GM23338 (cell line): ENCODE data around the gene EYS. TPM values are rescaled to one million over a fixed set of nuclear protein-coding genes. Genes with fewer than 3 reads are reported as not detected.

ENCODE experiments used
- ATAC-seq: fragments of 200-7000 bp; cut with Tn5 transposase; 3 replicates; pipeline ENCODE4 v1.9.1; 2020
- DNase-seq: peaks from one replicate; pipeline ENCODE4 v3.0.0-alpha.2; 2015; ENCODE audit warnings: low spot score
- H2AFZ ChIP-seq: fragments of 200-600 bp; sonication (generic); 2 replicates; pipeline ENCODE4 v1.8.0; 2016; ENCODE audit warnings: antibody characterized with exemption, mild to moderate bottlenecking, moderate library complexity
- H3F3A ChIP-seq: fragments of 200-600 bp; sonication (generic); replicated peaks from 2 replicates; pipeline ENCODE4 v1.8.0; 2017; ENCODE audit warnings: antibody characterized with exemption, mixed run types, low read depth
- H3K27ac ChIP-seq: fragments of 200-600 bp; sonication (generic); 2 replicates; pipeline ENCODE4 v1.6.1; 2016; ENCODE audit warnings: low read depth
- H3K27me3 ChIP-seq: fragments of 200-600 bp; sonication (generic); 2 replicates; pipeline ENCODE4 v1.8.0; 2016; ENCODE audit warnings: mild to moderate bottlenecking, mixed run types, moderate library complexity; ENCODE audit not compliant: insufficient read depth
- H3K36me3 ChIP-seq: fragments of 200-600 bp; sonication (generic); 2 replicates; pipeline ENCODE4 v1.8.0; 2016; ENCODE audit warnings: mild to moderate bottlenecking; ENCODE audit not compliant: insufficient read depth
- H3K4me1 ChIP-seq: fragments of 200-600 bp; sonication (generic); 2 replicates; pipeline ENCODE4 v1.8.0; 2016; ENCODE audit warnings: mild to moderate bottlenecking, moderate library complexity; ENCODE audit not compliant: insufficient read depth
- H3K4me2 ChIP-seq: fragments of 200-600 bp; sonication (generic); 2 replicates; pipeline ENCODE4 v1.7.1; 2017; ENCODE audit warnings: mixed run types
- H3K4me3 ChIP-seq: fragments of 200-600 bp; sonication (generic); 2 replicates; pipeline ENCODE4 v1.6.1; 2016; ENCODE audit warnings: mixed run types
- H3K79me2 ChIP-seq: fragments of 200-600 bp; sonication (generic); replicated peaks from 2 replicates; pipeline ENCODE4 v1.8.0; 2017; ENCODE audit warnings: mild to moderate bottlenecking; ENCODE audit not compliant: insufficient read depth
- H3K9me2 ChIP-seq: fragments of 200-600 bp; sonication (generic); 2 replicates; pipeline ENCODE4 v1.8.0; 2017; ENCODE audit not compliant: insufficient read depth
- H4K20me1 ChIP-seq: fragments of 200-600 bp; sonication (generic); replicated peaks from 2 replicates; pipeline ENCODE4 v1.8.0; 2017; ENCODE audit warnings: mild to moderate bottlenecking; ENCODE audit not compliant: insufficient read depth
- H3K27ac Mint-ChIP-seq: 2 replicates; pipeline ENCODE4 v1.8.0; 2020; ENCODE audit warnings: inconsistent platforms, mild to moderate bottlenecking, moderate library complexity, mixed read lengths
- H3K27me3 Mint-ChIP-seq: 3 replicates; pipeline ENCODE4 v1.8.0; 2022; ENCODE audit warnings: low read depth, mild to moderate bottlenecking, moderate library complexity, mixed read lengths, inconsistent platforms; ENCODE audit not compliant: insufficient read depth, poor library complexity
- H3K36me3 Mint-ChIP-seq: 3 replicates; pipeline ENCODE4 v1.8.0; 2021; ENCODE audit warnings: low read depth, mild to moderate bottlenecking, inconsistent platforms, moderate library complexity, mixed read lengths
- H3K4me1 Mint-ChIP-seq: 3 replicates; pipeline ENCODE4 v1.8.0; 2020; ENCODE audit warnings: mild to moderate bottlenecking, inconsistent platforms, mixed read lengths
- H3K4me3 Mint-ChIP-seq: 3 replicates; pipeline ENCODE4 v1.8.0; 2021; ENCODE audit warnings: moderate library complexity, mild to moderate bottlenecking, inconsistent platforms, mixed read lengths
- H3K9me3 Mint-ChIP-seq: 3 replicates; pipeline ENCODE4 v1.8.0; 2020; ENCODE audit warnings: moderate library complexity, mild to moderate bottlenecking, inconsistent platforms, mixed read lengths
- CREB1 ChIP-seq: fragments of 250-450 bp; sonication (Bioruptor Pico); IDR thresholded peaks from 2 replicates; pipeline ENCODE4 v1.5.0; 2020; ENCODE audit warnings: low read depth, mild to moderate bottlenecking, moderate library complexity
- STAT1 ChIP-seq: IDR thresholded peaks from one replicate; pipeline ENCODE4 v1.6.1; 2016; ENCODE audit warnings: antibody characterized with exemption; ENCODE audit not compliant: unreplicated experiment
- ZNF331 ChIP-seq: fragments of 250-450 bp; sonication (Bioruptor Pico); IDR thresholded peaks from 2 replicates; pipeline ENCODE4 v1.5.0; 2020; ENCODE audit warnings: low read depth, mild to moderate bottlenecking, moderate library complexity
- polyA plus RNA-seq: library from polyadenylated mRNA; unstranded; fragments of >200 nt; fragmentation: Nextera tagmentation; extraction: Ambion mirVana; gene quantifications from 2 replicates; pipeline ENCODE4 v1.2.1, GENCODE V29; 2016
- total RNA-seq: library from RNA; depleted of rRNA; stranded (reverse); fragments of >200 nt; shearing (Covaris generic); gene quantifications from 2 replicates; pipeline ENCODE4 v1.2.3, GENCODE V29; 2014
- TF ChIP-seq, protein P1 (sequence below): fragments of 250-450 bp; sonication (Bioruptor Pico); IDR thresholded peaks from 2 replicates; pipeline ENCODE4 v1.5.0; 2020; ENCODE audit warnings: mild to moderate bottlenecking, moderate library complexity
- TF ChIP-seq, protein P2 (sequence below): IDR thresholded peaks from 2 replicates; pipeline ENCODE4 v1.6.1; 2016; ENCODE audit warnings: antibody characterized with exemption
- TF ChIP-seq, protein P3 (sequence below): IDR thresholded peaks from one replicate; pipeline ENCODE4 v1.6.1; 2018; ENCODE audit warnings: antibody characterized with exemption; ENCODE audit not compliant: unreplicated experiment

Gene EYS
- total and polyA plus RNA-seq, 2 experiments from 2014 or later, result 0.38 to 0.52 TPM

DNA sequence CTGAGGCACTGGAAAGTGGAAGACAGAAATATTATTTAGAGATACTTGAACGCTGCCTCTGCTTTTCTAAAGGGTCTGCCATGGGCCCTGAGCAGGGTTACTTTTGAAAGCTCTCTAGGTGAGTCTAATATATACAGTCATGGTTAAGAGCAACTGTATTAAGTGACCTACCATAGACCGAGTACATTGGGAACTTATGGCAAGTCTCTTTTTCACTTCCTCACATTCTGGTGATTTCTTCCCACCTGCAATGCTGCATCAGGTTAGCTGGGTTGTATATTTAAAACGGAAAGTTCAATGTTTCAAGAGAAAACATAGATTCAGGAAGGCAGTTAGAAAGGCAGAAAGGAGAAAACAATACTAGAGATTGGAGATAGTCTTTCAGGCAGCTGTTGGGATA lies 1916.7 kb downstream of the EYS start (continued):
- no peak for TF ChIP-seq CREB1
- TF ChIP-seq, protein P1, sequence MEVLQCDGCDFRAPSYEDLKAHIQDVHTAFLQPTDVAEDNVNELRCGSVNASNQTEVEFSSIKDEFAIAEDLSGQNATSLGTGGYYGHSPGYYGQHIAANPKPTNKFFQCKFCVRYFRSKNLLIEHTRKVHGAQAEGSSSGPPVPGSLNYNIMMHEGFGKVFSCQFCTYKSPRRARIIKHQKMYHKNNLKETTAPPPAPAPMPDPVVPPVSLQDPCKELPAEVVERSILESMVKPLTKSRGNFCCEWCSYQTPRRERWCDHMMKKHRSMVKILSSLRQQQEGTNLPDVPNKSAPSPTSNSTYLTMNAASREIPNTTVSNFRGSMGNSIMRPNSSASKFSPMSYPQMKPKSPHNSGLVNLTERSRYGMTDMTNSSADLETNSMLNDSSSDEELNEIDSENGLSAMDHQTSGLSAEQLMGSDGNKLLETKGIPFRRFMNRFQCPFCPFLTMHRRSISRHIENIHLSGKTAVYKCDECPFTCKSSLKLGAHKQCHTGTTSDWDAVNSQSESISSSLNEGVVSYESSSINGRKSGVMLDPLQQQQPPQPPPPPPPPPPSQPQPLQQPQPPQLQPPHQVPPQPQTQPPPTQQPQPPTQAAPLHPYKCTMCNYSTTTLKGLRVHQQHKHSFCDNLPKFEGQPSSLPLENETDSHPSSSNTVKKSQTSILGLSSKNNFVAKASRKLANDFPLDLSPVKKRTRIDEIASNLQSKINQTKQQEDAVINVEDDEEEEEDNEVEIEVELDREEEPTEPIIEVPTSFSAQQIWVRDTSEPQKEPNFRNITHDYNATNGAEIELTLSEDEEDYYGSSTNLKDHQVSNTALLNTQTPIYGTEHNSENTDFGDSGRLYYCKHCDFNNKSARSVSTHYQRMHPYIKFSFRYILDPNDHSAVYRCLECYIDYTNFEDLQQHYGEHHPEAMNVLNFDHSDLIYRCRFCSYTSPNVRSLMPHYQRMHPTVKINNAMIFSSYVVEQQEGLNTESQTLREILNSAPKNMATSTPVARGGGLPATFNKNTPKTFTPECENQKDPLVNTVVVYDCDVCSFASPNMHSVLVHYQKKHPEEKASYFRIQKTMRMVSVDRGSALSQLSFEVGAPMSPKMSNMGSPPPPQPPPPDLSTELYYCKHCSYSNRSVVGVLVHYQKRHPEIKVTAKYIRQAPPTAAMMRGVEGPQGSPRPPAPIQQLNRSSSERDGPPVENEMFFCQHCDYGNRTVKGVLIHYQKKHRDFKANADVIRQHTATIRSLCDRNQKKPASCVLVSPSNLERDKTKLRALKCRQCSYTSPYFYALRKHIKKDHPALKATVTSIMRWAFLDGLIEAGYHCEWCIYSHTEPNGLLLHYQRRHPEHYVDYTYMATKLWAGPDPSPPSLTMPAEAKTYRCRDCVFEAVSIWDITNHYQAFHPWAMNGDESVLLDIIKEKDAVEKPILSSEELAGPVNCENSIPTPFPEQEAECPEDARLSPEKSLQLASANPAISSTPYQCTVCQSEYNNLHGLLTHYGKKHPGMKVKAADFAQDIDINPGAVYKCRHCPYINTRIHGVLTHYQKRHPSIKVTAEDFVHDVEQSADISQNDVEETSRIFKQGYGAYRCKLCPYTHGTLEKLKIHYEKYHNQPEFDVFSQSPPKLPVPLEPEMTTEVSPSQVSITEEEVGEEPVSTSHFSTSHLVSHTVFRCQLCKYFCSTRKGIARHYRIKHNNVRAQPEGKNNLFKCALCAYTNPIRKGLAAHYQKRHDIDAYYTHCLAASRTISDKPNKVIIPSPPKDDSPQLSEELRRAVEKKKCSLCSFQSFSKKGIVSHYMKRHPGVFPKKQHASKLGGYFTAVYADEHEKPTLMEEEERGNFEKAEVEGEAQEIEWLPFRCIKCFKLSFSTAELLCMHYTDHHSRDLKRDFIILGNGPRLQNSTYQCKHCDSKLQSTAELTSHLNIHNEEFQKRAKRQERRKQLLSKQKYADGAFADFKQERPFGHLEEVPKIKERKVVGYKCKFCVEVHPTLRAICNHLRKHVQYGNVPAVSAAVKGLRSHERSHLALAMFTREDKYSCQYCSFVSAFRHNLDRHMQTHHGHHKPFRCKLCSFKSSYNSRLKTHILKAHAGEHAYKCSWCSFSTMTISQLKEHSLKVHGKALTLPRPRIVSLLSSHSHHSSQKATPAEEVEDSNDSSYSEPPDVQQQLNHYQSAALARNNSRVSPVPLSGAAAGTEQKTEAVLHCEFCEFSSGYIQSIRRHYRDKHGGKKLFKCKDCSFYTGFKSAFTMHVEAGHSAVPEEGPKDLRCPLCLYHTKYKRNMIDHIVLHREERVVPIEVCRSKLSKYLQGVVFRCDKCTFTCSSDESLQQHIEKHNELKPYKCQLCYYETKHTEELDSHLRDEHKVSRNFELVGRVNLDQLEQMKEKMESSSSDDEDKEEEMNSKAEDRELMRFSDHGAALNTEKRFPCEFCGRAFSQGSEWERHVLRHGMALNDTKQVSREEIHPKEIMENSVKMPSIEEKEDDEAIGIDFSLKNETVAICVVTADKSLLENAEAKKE, result no peak
- no peak for TF ChIP-seq STAT1
- TF ChIP-seq, protein P2, sequence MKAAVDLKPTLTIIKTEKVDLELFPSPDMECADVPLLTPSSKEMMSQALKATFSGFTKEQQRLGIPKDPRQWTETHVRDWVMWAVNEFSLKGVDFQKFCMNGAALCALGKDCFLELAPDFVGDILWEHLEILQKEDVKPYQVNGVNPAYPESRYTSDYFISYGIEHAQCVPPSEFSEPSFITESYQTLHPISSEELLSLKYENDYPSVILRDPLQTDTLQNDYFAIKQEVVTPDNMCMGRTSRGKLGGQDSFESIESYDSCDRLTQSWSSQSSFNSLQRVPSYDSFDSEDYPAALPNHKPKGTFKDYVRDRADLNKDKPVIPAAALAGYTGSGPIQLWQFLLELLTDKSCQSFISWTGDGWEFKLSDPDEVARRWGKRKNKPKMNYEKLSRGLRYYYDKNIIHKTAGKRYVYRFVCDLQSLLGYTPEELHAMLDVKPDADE, result no peak

DNA sequence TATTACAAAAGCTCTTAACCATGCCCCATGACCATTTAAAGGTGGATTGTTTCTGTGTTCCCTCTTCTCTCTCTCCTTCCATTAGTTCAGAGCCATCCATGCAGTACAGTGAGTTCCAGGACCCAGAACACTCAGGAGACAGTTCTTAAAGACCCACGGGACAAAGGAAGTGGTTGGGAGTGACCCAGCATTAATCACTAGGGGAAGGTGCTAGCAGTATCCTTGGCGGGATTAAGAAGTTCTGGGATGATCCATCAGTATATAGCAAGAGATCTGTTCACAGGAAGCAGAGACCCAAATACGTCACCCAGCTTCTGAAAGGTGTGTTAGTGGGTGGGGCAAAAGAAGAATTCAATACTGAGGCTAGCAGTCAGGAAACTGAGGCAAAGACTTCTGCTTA lies 1917.3 kb downstream of the EYS start:
- Mint-ChIP-seq H3K27ac (no peak overlapping the region), H3K4me3 (no peak overlapping the region), H3K9me3 (no peaks in the 10 kb centered on the region), H3K27me3 (no peaks in the 10 kb centered on the region), H3K36me3 (no peaks in the 10 kb centered on the region), H3K4me1 (peaks cover 10% of the 10 kb centered on the region)
- no peak for DNase-seq
- Histone ChIP-seq H3K4me2 (no peak overlapping the region), H3F3A (no peaks in the 10 kb centered on the region), H3K36me3 (no peaks in the 10 kb centered on the region), H2AFZ (no peak overlapping the region), H3K4me3 (no peak overlapping the region), H3K79me2 (no peaks in the 10 kb centered on the region), H3K4me1 (peaks cover 14% of the 10 kb centered on the region), H3K9me2 (peaks cover 12% of the 10 kb centered on the region; the same call in 1 of the 2 replicates), H4K20me1 (no peaks in the 10 kb centered on the region), H3K27ac (no peak overlapping the region), H3K27me3 (no peaks in the 10 kb centered on the region)
- no peak for ATAC-seq
- no peak for TF ChIP-seq ZNF331 (CRISPR knock-in tag)
- TF ChIP-seq, protein P3, sequence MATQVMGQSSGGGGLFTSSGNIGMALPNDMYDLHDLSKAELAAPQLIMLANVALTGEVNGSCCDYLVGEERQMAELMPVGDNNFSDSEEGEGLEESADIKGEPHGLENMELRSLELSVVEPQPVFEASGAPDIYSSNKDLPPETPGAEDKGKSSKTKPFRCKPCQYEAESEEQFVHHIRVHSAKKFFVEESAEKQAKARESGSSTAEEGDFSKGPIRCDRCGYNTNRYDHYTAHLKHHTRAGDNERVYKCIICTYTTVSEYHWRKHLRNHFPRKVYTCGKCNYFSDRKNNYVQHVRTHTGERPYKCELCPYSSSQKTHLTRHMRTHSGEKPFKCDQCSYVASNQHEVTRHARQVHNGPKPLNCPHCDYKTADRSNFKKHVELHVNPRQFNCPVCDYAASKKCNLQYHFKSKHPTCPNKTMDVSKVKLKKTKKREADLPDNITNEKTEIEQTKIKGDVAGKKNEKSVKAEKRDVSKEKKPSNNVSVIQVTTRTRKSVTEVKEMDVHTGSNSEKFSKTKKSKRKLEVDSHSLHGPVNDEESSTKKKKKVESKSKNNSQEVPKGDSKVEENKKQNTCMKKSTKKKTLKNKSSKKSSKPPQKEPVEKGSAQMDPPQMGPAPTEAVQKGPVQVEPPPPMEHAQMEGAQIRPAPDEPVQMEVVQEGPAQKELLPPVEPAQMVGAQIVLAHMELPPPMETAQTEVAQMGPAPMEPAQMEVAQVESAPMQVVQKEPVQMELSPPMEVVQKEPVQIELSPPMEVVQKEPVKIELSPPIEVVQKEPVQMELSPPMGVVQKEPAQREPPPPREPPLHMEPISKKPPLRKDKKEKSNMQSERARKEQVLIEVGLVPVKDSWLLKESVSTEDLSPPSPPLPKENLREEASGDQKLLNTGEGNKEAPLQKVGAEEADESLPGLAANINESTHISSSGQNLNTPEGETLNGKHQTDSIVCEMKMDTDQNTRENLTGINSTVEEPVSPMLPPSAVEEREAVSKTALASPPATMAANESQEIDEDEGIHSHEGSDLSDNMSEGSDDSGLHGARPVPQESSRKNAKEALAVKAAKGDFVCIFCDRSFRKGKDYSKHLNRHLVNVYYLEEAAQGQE, result no peak
